ENCODE results near the gene GALNT7.

DNA sequence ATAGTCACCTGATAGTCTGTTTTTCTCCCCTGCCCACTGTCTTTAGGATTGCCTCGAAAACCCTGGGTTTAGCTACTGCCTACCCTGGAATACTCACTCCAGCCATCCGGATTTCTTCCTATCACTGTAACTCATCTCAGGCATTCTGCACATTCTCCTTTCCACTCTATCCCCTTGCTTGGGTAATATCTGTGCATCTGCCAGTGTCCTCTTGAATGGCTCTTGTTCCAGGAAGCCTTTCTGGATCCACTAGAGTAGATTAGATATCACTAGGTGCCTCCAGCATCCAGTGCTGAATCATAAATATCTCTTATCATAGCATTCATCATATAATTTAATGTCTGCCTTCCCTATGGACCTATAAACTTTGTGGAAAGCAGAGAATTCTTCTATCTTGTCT lies 17.1 kb upstream of the GALNT7 start:
- TF ChIP-seq GATA2 (IDR thresholded peaks at IDR 0.05; ENCODE audit: low read depth, low read length) = peak; percentile 73
- TF ChIP-seq GATA3 (IDR thresholded peaks at IDR 0.05; ENCODE audit: low read depth, low read length) = peak; percentile 76
